K562 (cell line): Measurements from ENCODE around the gene NRG2. TPM values are rescaled to one million over a fixed set of nuclear protein-coding genes. Genes with fewer than 3 reads are reported as not detected.
A peak's percentile ranks its signal among the peaks of the same experiment; 100 is the strongest.

Source experiments
- ATAC-seq: fragments of 200-7000 bp; cut with Tn5 transposase; 3 replicates; pipeline ENCODE4 v1.9.1; 2020; ENCODE audit warnings: moderate library complexity
- BruUV-seq: library from RNA; stranded (reverse); fragments of 400-500 nt; replicated peaks from 2 replicates; lab custom pipeline; 2021; lab: Mats Ljungman, UMichigan
- CTCF ChIA-PET: fragments of 300-600 bp; formaldehyde crosslinking; extraction: SDS; loops from one replicate; lab custom pipeline; 2021; ENCODE audit warnings: low intra/inter-chr PET ratio; lab: Yijun Ruan, JAX
- POLR2A ChIA-PET: fragments of 300-600, 350-650 bp; sonication (Branson Sonifier 250); formaldehyde crosslinking; extraction: SDS; loops from one replicate; lab custom pipeline; 2021; ENCODE audit warnings: antibody characterized with exemption, inconsistent platforms; lab: Yijun Ruan, JAX
- DNase-seq, 4 experiments: peaks; one replicate each; pipeline versions ENCODE4 v3.0.0 to v3.0.0-alpha.2; 2011 to 2018; ENCODE audit warnings: low spot score in 3 of 4, mixed read lengths in 3 of 4; ENCODE audit errors: extremely low read depth in 1 of 4
- FAIRE-seq: peaks from 2 replicates; lab custom pipeline; 2011; peaks lifted over from hg19 to GRCh38; lab: Jason Lieb, UNC
- H2AFZ ChIP-seq: 2 replicates; pipeline ENCODE4 v1.6.0; 2011; ENCODE audit warnings: low read depth, low read length, control low read depth, inconsistent platforms
- H3K27ac ChIP-seq: fragments of 200-600 bp; 3 replicates; pipeline ENCODE4 v1.8.0; 2011; ENCODE audit warnings: low read depth, mild to moderate bottlenecking, control low read depth, inconsistent platforms, low read length, moderate library complexity, mixed read lengths; ENCODE audit errors: extremely low read depth
- H3K27me3 ChIP-seq, 2 experiments: fragments of 300-600 bp in 1 of 2; 2 replicates in 1 of 2; 3 replicates in 1 of 2; pipeline versions ENCODE4 v1.6.0 to v1.8.0; 2011; ENCODE audit warnings: inconsistent platforms in 2 of 2, low read length in 2 of 2, mild to moderate bottlenecking in 1 of 2, mixed read lengths in 1 of 2, moderate library complexity in 1 of 2; ENCODE audit not compliant: control insufficient read depth in 2 of 2, insufficient read depth in 2 of 2
- H3K36me3 ChIP-seq: fragments of 300-600 bp; 3 replicates; pipeline ENCODE4 v1.8.0; 2011; ENCODE audit warnings: mild to moderate bottlenecking, low read length, inconsistent platforms; ENCODE audit not compliant: control insufficient read depth, insufficient read depth
- H3K4me1 ChIP-seq, 2 experiments: fragments of 200-600 bp in 1 of 2; replicated peaks in 1 of 2; 2 replicates in 1 of 2; 3 replicates in 1 of 2; pipeline versions ENCODE4 v1.5.1 to v1.8.0; 2011; ENCODE audit warnings: inconsistent platforms in 2 of 2, low read length in 2 of 2, mild to moderate bottlenecking in 1 of 2, mixed read lengths in 1 of 2, moderate library complexity in 1 of 2; ENCODE audit not compliant: control insufficient read depth in 2 of 2, insufficient read depth in 2 of 2
- H3K4me2 ChIP-seq: 2 replicates; pipeline ENCODE4 v1.6.1; 2011; ENCODE audit warnings: low read length, control low read depth, inconsistent platforms, mixed read lengths; ENCODE audit not compliant: insufficient read depth
- H3K4me3 ChIP-seq: fragments of 200-600 bp; sonication (generic), shearing (Covaris generic); 2 replicates; pipeline ENCODE4 v1.5.1; 2016; ENCODE audit warnings: control low read depth, inconsistent platforms
- H3K79me2 ChIP-seq: fragments of 200-600 bp; 3 replicates; pipeline ENCODE4 v1.8.0; 2011; ENCODE audit warnings: low read length, inconsistent platforms; ENCODE audit not compliant: control insufficient read depth, insufficient read depth
- H3K9ac ChIP-seq, 2 experiments: 2 replicates each; pipeline versions ENCODE4 v1.6.0 to v1.6.1; 2011; ENCODE audit warnings: low read depth in 2 of 2, low read length in 2 of 2, control low read depth in 1 of 2, inconsistent platforms in 1 of 2, mild to moderate bottlenecking in 1 of 2, mixed read lengths in 1 of 2; ENCODE audit not compliant: insufficient read depth in 1 of 2
- H3K9me1 ChIP-seq: one replicate; pipeline ENCODE4 v1.6.0; 2011; ENCODE audit warnings: inconsistent platforms, mild to moderate bottlenecking, low read length, moderate library complexity; ENCODE audit not compliant: control insufficient read depth, insufficient read depth
- H3K9me3 ChIP-seq: replicated peaks from 2 replicates; pipeline ENCODE4 v1.5.1; 2011; ENCODE audit warnings: low read depth, low read length, inconsistent platforms; ENCODE audit not compliant: control insufficient read depth, insufficient read depth
- H4K20me1 ChIP-seq: replicated peaks from 2 replicates; pipeline ENCODE4 v1.6.1; 2011; ENCODE audit warnings: low read length, inconsistent platforms, mixed read lengths; ENCODE audit not compliant: control insufficient read depth, insufficient read depth
- CCNT2 ChIP-seq: IDR thresholded peaks from 2 replicates; pipeline ENCODE4 v1.6.1; 2011; ENCODE audit warnings: borderline replicate concordance, low read depth, mild to moderate bottlenecking, moderate library complexity, mixed read lengths, low read length; ENCODE audit not compliant: insufficient read length; ENCODE audit errors: extremely low read depth
- ZNF175 ChIP-seq: fragments of 200-800 bp; sonication (Bioruptor generic); IDR thresholded peaks from 2 replicates; pipeline ENCODE4 v1.6.1; 2016; ENCODE audit warnings: low read depth, mild to moderate bottlenecking, missing genetic modification characterization, missing compliant biosample characterization
- WGBS: fragments of 100-300 bp; shearing (Covaris generic); methylation state at CpG from one replicate; pipeline ENCODE4 v1.1.6; 2016; ENCODE audit warnings: low coverage, mixed read lengths; ENCODE audit not compliant: insufficient coverage; ENCODE audit errors: missing lambda C conversion rate; 5-methylcytosine and 5-hydroxymethylcytosine counted together
- in situ Hi-C: fragments of 300-500 bp; cut with MboI; formaldehyde crosslinking; loops from 4 replicates; pipeline ENCODE4 v1.15.0; 2018; ENCODE audit warnings: inconsistent platforms, mixed read lengths
- intact Hi-C: fragments of 100-400 bp; cut with micrococcal nuclease; formaldehyde crosslinking; loops from 2 replicates; pipeline ENCODE4 v1.14.2; 2022
- polyA plus RNA-seq, 8 experiments: library from polyadenylated mRNA; depleted of rRNA in 4 of 8; stranded (reverse) in 5 of 8; unstranded in 3 of 8; fragments of >200 nt; fragmentation: Nextera tagmentation in 2 of 8; fragmentation: Illumina TruSeq in 1 of 8; extraction: Ambion mirVana in 2 of 8; extraction: Trizol in 1 of 8; gene quantifications; 2 replicates each; pipeline versions ENCODE4 v1.2.1 to v1.2.3, GENCODE V29; 2011 to 2014; ENCODE audit warnings: inconsistent platforms in 1 of 8, missing spikeins in 1 of 8
- total RNA-seq, 7 experiments: library from RNA; depleted of rRNA in 6 of 7; stranded (reverse); fragments of >200 nt in 6 of 7; fragmentation: Illumina TruSeq in 2 of 7; extraction: Trizol in 2 of 7; gene quantifications; 2 replicates each; pipeline versions ENCODE4 v1.2.1 to v1.2.3, GENCODE V29; 2011 to 2021; ENCODE audit warnings: low replicate concordance in 1 of 7
- TF ChIP-seq, protein P1 (sequence below): sonication (generic); formaldehyde crosslinking; IDR thresholded peaks from 2 replicates; pipeline ENCODE4 v1.8.0; 2022; ENCODE audit warnings: missing genetic modification reagents, mild to moderate bottlenecking, moderate library complexity, borderline replicate concordance
- TF ChIP-seq, protein P2 (sequence below), 2 experiments: fragments of 450-650 bp; formaldehyde crosslinking in 1 of 2; IDR thresholded peaks; 2 replicates each; pipeline versions ENCODE4 v1.4.0 to v1.6.1; 2014 to 2020; ENCODE audit warnings: mild to moderate bottlenecking in 2 of 2, borderline replicate concordance in 1 of 2, low read depth in 1 of 2

NRG2 gene
- total and polyA plus RNA-seq, 9 of the 15 experiments (the other 6 are each of a cell fraction or from before 2014, with no cell fraction given) = not detected

DNA sequence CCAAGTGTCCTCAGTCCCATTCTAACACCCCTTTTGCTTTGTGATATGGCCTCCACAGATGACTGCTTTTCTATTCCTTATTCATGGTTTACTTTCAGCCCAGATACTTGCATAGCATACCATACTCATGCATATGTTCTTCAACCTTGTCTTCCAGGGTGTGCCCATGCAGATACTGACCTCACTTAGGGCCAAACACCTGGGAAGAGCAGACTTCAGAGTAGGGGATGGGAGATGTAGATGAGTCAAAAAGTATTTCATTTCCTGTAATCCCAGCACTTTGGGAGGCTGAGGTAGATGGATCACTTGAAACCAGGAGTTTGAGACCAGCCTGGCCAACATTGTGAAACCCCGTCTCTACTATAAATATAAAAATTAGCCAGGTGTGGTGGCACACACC is 58.3 kb downstream of the NRG2 start:
- no TSS peak for BruUV-seq
- TF ChIP-seq, protein P1, sequence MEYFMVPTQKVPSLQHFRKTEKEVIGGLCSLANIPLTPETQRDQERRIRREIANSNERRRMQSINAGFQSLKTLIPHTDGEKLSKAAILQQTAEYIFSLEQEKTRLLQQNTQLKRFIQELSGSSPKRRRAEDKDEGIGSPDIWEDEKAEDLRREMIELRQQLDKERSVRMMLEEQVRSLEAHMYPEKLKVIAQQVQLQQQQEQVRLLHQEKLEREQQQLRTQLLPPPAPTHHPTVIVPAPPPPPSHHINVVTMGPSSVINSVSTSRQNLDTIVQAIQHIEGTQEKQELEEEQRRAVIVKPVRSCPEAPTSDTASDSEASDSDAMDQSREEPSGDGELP = no peak
- TF ChIP-seq ZNF175 (CRISPR knock-in tag) = 0 out of 2 replicates have a peak, but pooled peaks have one; percentile 21
- Histone ChIP-seq H3K9me3 (no peaks in the 10 kb centered on the region), H3K4me3 (no peak overlapping the region), H3K9ac (no peak overlapping the region), H3K79me2 (no peaks in the 10 kb centered on the region), H3K9me1 (no peaks in the 10 kb centered on the region), H4K20me1 (no peaks in the 10 kb centered on the region), H3K27ac (no peak overlapping the region), H2AFZ (no peak overlapping the region), H3K4me1 (peaks cover 0 to 13% of the 10 kb centered on the region in 2 experiments; a peak in 4 of 5 replicates), H3K27me3 (peaks cover 3 to 34% of the 10 kb centered on the region in 2 experiments; a peak in 4 of 5 replicates), H3K36me3 (no peaks in the 10 kb centered on the region), H3K4me2 (no peak overlapping the region)
- intact Hi-C loops (no loop called here), in situ Hi-C loops (no loop called here)
- 0% methylated on average over 1 of the region's 1 CpG for WGBS
- POLR2A ChIA-PET = interaction anchor here (1.4 kb wide), 1 partner anchor 9 kb away, joined by 4 read pairs; no protein-coding TSS in a partner anchor
- DNase-seq = no peak
- no peak for ATAC-seq
- FAIRE-seq = no peak
- CTCF ChIA-PET = no interaction called here

DNA sequence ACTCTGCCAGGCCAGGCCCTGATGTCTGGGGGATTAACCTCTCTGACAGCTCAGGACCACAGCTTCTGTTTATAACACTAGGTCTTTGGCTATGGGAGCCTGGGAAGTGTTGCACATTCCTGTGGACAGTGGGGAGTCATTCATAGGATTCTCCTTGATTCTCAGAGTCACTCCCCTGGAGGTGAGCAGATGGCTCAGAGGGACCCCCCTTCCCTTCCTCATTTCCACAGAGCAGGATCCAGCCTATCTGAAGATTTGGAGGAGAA is 60.2 kb downstream of the NRG2 start:
- ATAC-seq (no peak), FAIRE-seq (no peak), DNase-seq (no peak)
- Histone ChIP-seq H3K9me1 (no peaks in the 10 kb centered on the region), H3K27me3 (peaks cover 7 to 39% of the 10 kb centered on the region in 2 experiments), H3K9ac (no peak overlapping the region), H4K20me1 (no peaks in the 10 kb centered on the region), H3K9me3 (no peaks in the 10 kb centered on the region), H3K27ac (no peak overlapping the region), H3K4me2 (no peak overlapping the region), H3K36me3 (no peaks in the 10 kb centered on the region), H3K4me3 (no peak overlapping the region), H3K4me1 (peaks cover 0 to 13% of the 10 kb centered on the region in 2 experiments; a peak in 4 of 5 replicates), H3K79me2 (no peaks in the 10 kb centered on the region), H2AFZ (no peak overlapping the region)
- POLR2A ChIA-PET = no interaction called here
- CTCF ChIA-PET = no interaction called here
- no TSS peak for BruUV-seq
- in situ Hi-C loops (no loop called here), intact Hi-C loops (no loop called here)
- TF ChIP-seq, protein P2, sequence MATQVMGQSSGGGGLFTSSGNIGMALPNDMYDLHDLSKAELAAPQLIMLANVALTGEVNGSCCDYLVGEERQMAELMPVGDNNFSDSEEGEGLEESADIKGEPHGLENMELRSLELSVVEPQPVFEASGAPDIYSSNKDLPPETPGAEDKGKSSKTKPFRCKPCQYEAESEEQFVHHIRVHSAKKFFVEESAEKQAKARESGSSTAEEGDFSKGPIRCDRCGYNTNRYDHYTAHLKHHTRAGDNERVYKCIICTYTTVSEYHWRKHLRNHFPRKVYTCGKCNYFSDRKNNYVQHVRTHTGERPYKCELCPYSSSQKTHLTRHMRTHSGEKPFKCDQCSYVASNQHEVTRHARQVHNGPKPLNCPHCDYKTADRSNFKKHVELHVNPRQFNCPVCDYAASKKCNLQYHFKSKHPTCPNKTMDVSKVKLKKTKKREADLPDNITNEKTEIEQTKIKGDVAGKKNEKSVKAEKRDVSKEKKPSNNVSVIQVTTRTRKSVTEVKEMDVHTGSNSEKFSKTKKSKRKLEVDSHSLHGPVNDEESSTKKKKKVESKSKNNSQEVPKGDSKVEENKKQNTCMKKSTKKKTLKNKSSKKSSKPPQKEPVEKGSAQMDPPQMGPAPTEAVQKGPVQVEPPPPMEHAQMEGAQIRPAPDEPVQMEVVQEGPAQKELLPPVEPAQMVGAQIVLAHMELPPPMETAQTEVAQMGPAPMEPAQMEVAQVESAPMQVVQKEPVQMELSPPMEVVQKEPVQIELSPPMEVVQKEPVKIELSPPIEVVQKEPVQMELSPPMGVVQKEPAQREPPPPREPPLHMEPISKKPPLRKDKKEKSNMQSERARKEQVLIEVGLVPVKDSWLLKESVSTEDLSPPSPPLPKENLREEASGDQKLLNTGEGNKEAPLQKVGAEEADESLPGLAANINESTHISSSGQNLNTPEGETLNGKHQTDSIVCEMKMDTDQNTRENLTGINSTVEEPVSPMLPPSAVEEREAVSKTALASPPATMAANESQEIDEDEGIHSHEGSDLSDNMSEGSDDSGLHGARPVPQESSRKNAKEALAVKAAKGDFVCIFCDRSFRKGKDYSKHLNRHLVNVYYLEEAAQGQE (IDR thresholded peaks at IDR 0.05; ENCODE audit: borderline replicate concordance) = no peak
- TF ChIP-seq, protein P2 (CRISPR knock-in tag; IDR thresholded peaks at IDR 0.05; ENCODE audit: low read depth) = no peak
- TF ChIP-seq CCNT2 = no peak
